Fibroblast of peridontal ligament (primary cell): ENCODE measurements around the gene P3H3.
A peak's percentile ranks its signal among the peaks of the same experiment; 100 is the strongest.

ENCODE experiments used
- DNase-seq: peaks from one replicate; pipeline ENCODE4 v3.0.0-alpha.2; 2010; ENCODE audit errors: extremely low read depth

P3H3 gene

DNA sequence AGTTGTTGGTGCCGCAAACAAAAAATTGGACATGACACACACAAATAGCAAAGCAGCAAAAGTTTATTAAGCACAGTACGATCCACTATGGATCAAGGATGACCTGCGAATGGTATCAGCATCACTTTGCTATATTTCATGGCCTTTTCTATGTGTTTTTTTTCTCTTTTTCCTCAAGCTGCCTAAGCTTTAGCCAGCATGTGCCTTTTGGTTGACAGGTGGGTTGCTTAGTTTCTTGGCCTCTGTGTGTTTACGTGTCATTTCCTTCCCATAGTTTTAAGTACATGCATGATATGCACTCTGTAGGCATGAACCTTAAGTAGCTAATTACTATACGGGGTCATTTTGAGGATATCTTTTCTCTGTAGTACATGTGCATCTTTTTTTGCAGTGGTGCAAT is 29.1 kb upstream of the P3H3 start:
- no peak for DNase-seq

DNA sequence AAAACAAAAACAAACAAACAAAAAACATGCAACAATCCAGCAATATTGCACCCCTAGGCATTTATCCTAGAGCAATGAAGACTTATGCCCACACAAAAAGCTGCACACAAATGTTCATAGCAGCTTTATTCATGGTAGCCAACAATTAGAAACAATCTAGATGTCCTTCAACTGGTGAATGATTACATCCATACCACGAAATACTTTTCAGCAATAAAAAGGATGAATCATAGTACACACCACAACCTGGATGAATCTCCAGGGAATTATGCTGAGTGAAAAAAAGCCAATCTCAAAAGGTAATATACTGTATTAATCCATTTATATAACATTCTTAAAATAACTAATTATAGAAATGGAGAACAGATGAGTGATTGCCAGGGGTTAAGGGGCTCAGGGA is 21.0 kb upstream of the P3H3 start:
- no peak for DNase-seq

DNA sequence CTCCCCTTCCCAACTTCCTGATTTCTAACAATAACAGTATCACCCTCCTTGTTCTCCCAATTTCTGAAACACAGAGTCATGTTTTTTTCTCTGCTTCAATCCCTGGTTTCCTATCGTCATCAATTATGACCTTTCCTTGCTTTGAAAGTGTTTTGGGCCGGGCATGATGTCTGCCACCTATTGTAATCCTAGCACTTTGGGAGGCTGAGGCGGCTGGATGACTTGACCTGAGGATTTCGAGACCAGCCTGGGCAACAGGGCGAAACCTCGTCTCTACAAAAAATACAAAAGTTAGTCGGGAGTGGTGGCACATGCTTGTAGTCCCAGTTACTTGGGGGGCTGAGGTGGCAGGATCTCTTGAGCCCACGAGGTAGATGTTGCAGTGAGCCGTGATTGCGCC is 19.2 kb upstream of the P3H3 start:
- no peak for DNase-seq

DNA sequence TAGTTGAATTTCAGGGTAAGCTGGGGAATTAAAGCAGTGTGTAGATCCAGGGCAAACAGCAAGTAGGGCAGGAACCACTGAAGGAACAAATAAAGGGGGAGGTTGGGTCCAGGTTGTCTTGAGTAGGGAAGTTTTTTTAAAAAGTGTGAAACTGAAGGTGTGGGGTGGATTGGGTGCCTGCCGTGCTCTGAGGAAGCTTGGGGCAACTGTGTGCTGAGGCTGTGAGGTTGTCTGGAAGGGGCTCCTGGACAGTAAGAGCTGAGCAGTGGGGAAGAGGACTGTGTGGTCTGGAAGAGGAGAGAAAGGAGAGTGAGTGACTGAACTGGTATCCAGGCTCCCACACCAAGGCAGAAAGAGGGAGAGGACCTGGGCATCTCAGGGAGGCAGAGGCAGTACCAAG is 17.4 kb upstream of the P3H3 start:
- DNase-seq: no peak

DNA sequence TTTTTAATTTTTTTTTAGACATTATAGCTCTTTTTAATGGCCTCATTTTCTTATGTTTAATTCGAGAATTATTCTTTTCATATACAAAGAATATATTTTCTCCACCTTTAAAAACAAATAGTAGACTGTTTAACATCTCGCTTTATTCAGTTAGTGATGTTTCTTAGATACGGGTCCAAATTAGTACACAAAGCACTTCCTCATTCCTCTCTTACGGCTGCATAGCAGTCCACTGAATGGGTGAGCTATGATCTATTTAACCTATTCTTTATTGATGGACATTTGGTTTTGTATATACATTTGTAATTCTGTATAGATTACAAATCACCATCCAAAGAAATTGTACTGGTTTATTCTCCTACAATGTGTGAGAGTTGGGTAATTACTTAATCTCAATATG is 14.8 kb upstream of the P3H3 start:
- DNase-seq: no peak

DNA sequence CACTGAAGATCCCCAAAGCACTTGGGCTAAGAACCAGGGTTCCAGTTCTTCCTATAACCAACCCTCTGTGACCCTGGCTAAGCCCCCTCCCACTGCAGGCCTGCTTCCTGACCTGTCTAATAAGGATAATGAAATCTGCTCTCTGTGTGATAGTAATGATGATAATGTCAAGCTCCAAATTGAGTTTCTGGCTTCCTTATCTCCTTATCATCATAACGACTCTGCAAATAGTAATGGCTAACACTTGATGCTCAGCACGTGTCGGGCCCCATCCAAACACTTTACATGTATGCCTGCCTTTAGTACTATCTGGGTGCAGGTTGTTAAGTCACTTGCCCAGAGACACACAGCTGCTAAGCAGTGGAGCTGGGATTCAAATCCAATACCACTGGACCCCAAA is 11.6 kb upstream of the P3H3 start:
- DNase-seq: no peak

DNA sequence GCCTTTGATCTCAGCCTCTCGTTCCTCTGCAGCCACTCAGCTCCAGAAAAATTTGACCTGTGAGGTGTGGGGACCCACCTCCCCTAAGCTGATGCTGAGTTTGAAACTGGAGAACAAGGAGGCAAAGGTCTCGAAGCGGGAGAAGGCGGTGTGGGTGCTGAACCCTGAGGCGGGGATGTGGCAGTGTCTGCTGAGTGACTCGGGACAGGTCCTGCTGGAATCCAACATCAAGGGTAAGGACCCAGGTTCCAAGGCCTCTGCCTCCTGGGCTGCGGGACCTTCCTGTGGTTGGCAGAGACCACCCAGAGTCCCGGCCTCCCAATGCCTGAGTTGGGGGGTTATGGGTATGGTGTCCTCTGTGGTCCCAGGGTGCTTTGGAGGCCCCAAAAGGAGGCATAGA is 11.1 kb upstream of the P3H3 start:
- DNase-seq: no peak

DNA sequence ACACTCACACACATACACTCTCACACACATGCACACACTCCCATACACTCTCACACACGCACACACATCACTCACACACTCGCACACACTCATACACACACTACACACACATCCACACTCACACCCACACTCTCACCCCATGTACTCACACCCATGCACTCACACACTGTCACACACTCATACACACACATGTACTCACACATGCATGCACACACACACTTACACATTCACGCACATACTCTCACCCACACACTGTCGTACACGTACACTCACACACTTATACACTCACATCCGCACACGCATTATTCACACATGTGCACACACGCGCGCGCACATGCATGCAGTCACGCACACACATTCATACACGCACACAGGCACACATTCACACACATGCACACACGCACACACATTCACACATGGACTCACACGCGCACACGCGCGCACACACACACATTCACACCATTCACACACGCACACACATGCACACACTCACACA is 10.5 kb upstream of the P3H3 start:
- no peak for DNase-seq

DNA sequence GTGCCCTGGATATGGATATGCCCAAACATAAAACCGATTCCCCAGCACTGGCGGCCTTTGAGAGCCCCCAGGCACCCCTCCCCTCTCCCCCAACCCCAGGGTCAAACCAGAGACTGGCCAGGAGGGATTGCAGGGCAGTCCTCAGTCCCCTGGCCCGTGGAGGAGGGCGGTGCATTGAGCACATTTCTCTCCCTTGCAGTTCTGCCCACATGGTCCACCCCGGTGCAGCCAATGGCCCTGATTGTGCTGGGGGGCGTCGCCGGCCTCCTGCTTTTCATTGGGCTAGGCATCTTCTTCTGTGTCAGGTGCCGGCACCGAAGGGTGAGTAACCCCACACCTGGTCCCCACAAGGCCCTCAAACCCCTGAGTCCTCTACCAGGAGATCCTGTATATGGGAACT is 10.0 kb upstream of the P3H3 start:
- DNase-seq: no peak

DNA sequence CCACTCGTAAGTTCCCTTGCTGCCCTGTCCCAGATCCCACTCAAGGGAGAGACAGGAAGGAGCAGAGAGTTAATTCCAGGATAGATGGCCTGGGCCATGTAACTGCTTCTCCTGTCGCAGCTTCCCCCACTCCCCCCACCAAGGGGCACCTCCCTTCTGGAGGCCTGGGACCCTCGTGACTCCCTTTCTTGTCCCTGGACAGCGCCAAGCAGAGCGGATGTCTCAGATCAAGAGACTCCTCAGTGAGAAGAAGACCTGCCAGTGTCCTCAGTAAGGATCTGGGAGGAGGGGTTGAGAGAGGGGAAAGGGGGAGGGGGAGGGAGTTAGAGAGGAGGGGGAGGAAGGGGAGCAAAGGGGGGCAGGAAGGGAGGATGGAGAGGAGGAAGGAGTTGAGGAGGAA is 9.6 kb upstream of the P3H3 start:
- DNase-seq: no peak

DNA sequence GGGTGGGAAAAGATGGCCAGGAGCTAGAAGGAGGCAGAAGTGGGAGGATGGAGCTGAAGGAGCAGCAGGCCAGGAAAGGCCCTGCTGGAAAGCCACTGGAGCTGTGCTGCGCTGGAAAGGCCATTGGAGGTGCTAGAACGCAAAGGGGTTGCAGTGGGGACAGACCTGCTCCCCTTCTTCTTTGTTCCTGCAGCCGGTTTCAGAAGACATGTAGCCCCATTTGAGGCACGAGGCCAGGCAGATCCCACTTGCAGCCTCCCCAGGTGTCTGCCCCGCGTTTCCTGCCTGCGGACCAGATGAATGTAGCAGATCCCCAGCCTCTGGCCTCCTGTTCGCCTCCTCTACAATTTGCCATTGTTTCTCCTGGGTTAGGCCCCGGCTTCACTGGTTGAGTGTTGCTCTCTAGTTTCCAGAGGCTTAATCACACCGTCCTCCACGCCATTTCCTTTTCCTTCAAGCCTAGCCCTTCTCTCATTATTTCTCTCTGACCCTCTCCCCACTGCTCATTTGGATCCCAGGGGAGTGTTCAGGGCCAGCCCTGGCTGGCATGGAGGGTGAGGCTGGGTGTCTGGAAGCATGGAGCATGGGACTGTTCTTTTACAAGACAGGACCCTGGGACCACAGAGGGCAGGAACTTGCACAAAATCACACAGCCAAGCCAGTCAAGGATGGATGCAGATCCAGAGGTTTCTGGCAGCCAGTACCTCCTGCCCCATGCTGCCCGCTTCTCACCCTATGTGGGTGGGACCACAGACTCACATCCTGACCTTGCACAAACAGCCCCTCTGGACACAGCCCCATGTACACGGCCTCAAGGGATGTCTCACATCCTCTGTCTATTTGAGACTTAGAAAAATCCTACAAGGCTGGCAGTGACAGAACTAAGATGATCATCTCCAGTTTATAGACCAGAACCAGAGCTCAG is 8.8 kb upstream of the P3H3 start:
- no peak for DNase-seq

DNA sequence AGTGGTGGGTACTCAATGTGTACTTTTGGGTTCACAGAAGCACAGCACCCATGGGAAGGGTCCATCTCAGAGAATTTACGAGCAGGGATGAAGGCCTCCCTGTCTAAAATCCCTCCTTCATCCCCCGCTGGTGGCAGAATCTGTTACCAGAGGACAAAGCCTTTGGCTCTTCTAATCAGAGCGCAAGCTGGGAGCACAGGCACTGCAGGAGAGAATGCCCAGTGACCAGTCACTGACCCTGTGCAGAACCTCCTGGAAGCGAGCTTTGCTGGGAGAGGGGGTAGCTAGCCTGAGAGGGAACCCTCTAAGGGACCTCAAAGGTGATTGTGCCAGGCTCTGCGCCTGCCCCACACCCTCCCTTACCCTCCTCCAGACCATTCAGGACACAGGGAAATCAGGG is 8.0 kb upstream of the P3H3 start:
- DNase-seq: no peak

DNA sequence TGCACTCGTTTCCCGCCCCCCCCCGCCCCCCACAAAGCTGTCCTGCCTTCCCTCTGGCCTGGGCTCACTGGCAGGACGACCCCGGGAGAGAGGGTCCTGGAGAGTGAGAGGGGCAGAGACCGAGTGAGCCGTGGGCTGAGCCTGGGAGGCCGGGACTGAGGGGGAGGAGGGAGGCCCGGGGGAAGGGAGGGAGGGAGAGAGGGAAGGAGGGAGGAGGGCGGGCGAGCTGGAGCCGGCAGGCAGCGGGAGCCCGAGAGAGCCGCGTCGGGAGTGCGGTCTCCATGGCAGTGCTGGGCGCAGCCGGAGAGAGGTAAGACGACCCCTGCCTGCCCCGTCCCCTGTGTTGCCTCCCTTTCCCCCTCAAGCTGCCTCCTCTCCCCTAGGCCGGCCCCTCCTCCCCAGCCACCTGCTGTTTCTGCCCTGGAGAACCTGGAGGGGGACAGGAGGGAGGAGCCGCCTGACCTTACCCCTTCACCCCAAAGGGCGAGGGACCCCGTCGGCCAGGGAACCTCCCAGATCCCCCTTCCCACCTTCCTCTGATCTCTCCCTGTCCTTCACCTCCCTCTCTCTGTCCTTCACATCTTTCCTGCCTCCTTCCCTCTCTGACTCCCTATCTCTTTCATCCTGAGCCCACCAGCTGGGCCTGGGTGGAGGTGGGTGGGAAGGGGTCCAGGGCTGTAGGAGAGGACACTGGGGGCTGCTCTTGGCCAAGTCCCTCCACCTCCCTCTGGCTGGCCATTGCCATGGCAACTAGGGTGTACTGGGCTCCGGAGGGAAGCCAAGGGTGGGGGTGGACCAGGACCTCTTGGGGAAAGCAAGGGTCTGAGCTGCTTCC is 6.4 kb upstream of the P3H3 start, which contains the start of gene GPR162:
Gene GPR162, plus strand, starts transcription at position 231 of the 835 bp plus-strand sequence. CDS start 2,078 bp downstream, outside the sequence.
- DNase-seq: peak; percentile 31

DNA sequence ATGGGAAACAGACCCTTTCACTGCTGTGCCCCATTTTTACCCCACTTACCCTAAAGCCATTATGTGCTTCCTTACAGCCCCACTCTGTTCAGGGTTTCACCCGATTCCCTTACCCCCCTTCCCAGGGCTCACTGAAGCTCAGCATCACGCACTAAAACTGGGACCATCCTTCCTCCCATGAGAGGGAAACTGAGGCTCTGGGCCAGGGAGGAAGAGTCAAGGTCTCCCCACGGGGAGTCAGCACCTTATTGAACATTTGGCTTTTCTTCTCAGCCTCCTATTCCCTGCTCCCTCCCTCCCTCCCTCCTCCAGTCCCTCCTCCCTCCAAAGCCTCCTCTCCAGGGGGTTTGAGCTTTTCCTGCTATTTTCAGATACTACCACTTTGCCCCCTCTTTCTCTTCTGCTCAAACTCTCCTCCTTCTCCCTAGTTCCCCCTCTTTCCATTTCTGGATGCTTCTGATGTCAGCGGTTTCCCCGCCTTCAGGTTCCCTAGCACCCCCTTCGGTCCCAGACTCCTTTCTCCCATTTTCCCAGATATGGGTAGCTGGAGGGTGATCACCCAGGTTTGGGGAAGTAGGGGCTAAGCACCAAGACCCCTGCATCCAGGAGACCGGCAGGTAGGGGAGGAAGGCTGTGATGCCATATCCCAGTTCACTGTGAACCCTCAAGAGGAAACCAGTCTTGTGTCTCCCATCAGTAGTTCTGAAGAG is 5.6 kb upstream of the P3H3 start:
- no peak for DNase-seq

DNA sequence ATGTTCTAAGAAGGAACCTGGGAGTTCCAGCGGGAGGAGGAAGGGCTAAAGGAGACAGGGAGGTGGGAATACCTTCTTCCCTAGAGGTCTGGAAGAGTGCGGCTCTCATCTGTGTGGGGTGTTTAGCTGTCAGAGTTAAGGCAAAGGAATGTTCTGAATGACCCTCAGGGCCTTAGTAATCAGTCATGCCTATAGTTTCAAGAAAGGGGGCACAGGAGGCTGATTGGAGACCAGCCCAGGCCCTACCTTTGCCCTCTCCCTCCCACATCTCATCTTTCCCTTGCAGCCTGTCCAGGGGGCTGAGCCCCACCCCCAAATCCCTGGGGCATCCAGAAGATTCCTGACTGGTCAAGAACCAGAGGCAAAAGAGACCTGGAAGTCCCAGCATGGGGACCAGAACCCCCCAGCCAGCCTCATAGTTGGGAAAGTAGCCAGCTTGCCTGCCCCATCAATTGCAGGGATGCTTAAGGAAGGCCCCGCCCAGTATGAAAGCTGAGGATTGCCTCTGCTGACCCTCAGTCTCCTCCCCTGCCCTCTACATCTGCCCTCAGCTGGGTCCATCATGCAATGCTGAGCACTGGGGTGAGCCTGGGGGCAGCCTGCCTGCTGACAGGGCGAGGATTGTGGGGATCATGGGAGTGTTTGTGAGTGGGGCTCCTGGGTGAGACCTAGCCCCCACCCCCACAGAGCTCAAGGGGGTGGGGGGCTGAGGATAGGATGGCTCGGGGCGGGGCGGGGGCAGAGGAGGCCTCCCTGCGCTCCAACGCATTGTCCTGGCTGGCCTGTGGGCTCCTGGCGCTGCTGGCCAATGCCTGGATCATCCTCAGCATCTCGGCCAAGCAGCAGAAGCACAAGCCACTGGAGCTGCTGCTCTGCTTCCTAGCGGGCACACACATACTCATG is 4.8 kb upstream of the P3H3 start:
- no peak for DNase-seq

DNA sequence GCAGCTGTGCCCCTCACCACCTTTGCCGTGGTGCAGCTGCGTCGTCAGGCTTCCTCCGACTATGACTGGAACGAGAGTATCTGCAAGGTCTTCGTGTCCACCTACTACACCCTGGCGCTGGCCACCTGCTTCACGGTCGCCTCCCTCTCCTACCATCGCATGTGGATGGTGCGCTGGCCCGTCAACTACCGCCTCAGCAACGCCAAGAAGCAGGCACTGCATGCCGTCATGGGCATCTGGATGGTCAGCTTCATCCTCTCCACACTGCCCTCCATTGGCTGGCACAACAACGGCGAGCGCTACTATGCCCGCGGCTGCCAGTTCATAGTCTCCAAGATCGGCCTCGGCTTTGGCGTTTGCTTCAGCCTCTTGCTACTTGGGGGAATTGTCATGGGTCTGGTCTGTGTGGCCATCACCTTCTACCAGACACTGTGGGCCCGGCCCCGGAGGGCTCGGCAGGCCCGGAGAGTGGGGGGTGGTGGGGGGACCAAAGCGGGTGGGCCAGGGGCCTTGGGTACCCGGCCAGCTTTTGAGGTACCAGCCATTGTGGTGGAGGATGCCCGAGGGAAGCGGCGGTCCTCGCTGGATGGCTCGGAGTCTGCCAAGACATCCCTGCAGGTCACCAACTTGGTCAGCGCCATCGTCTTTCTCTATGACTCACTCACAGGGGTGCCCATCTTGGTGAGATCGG is 4.0 kb upstream of the P3H3 start:
- DNase-seq: no peak

DNA sequence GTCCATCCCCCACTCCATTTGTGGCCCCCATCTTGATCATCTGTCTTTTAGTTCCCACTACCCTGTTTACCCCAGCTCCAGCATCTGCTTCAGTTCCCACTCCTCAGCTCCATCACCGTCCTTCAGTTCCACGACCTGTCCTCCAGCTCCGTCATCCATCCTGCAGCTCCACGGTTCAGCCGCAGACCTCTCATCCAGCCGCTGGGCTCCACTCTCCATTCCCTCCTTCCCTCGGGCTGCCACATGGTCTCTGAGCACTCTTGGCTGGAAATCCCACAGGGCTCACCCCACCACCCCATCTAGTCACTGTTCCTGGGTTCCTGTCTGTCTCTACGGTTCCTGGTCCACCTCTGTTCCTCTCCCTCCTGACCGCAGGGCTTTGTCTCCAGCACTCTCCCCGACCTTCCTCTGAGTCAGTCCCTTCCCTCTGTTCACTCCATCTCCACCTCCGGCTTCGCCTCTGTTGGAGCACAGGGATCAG is 3.3 kb upstream of the P3H3 start:
- DNase-seq: no peak

DNA sequence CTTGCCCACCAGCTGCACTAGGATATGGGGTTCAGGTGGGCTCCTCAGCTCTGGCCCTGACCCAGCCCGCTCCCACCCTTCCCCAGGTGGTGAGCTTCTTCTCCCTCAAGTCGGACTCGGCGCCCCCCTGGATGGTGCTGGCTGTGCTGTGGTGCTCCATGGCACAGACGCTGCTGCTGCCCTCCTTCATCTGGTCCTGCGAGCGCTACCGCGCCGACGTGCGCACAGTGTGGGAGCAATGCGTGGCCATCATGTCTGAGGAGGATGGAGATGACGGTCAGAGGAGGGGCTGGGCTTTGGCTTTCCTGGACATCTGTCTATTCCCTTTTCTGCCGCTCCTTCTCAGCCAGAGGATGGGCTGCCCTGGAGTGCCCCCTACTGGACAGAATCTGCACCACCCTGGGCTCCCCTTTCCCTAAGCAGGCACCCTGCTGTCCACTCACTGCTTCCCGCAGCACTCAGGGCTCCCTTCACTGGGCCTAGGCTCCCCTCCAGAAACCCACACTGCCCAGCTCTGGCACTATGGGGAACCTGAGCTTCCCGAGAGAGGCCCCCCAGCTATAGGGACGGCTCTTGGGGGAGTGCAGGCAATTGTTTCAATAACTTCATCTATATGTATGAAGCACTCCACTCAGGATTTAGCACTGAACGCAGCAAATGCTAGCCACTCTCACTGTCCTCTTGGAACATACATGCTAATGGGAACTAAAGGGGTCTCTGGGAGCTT is 2.6 kb upstream of the P3H3 start:
- peak; percentile 87 for DNase-seq

DNA sequence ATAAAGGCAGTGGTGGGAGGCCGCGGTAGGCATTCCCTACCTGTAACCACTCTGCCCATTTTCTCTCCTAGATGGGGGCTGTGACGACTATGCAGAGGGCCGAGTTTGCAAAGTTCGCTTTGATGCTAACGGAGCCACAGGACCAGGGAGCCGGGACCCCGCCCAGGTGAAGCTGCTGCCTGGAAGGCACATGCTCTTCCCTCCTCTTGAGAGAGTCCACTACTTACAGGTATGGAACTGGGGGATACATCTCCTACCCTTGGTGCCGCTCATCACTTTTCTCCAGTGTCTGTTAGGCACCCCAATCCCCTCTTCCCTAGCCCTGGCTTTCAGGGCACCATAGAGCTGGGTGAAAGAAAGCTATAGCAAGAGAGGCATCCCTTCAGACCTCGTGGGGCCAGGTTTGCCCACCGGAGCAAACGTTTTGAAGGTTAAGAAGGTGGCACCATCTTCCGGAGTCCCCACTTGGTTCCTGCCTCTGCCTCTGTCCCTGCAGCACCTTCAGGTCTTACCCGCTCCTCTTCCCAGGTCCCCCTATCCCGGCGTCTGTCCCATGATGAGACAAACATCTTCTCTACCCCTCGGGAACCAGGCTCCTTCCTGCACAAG is 2.0 kb upstream of the P3H3 start:
- DNase-seq: no peak
